ENCODE data around the gene FAM76A. TPM values are rescaled to one million over a fixed set of nuclear protein-coding genes. Genes with fewer than 3 reads are reported as not detected.
"Not testable (repeated sequence)": the region's sequence is repeated elsewhere in the genome, so short reads cannot be mapped to it uniquely, and the experiment has no call there.

The FAM76A gene
- polyA plus RNA-seq, 1 experiment = 4.9 TPM

GRCh38 chr1:27773826-27774445 lies 48.2 kb downstream of the FAM76A start:
- CTCF ChIA-PET = interaction anchor here (1.1 kb wide), 1 partner anchor 105 kb away, joined by 3 read pairs; no protein-coding TSS in a partner anchor
- no peaks in the 10 kb centered on the region for H3K27me3 ChIP-seq (ENCODE audit: control insufficient read depth, insufficient read depth, low read length)
- TF ChIP-seq CTCF (IDR thresholded peaks at IDR 0.05; ENCODE audit: low read depth, low read length) = no peak
- no peak for DNase-seq (ENCODE audit: low read depth, low spot score)
- POLR2A ChIA-PET = interaction anchor here (1.6 to 2.2 kb wide), 4 partner anchors 11 to 102 kb away, joined by 5 to 27 read pairs (median 15); partner anchors contain the start of genes FAM76A, IFI6 and PPP1R8
- peak overlapping the region; percentile 99 for H3K4me3 ChIP-seq (ENCODE audit: low read depth, low read length)
- peak overlapping the region; percentile 79 for H3K27ac ChIP-seq (ENCODE audit: low read depth, low read length)
- H3K9me3 ChIP-seq (ENCODE audit: control insufficient read depth, insufficient read depth, low read length) = no peaks in the 10 kb centered on the region; the same call in 1 of the 2 replicates

GRCh38 chr1:27774654-27775053 lies 48.9 kb downstream of the FAM76A start:
- H3K27ac ChIP-seq (ENCODE audit: low read depth, low read length) = peak overlapping the region; percentile 21
- ChIA-PET CTCF (interaction anchor here (0.9 to 1.1 kb wide), 2 partner anchors 105 to 112 kb away, joined by 3 read pairs; no protein-coding TSS in a partner anchor), POLR2A (interaction anchor here (0.6 to 2.2 kb wide), 2 partner anchors 49 to 756 kb away, joined by 5 to 25 read pairs; partner anchors contain the start of gene FAM76A)
- H3K9me3 ChIP-seq (ENCODE audit: control insufficient read depth, insufficient read depth, low read length) = no peaks in the 10 kb centered on the region; the same call in 1 of the 2 replicates
- DNase-seq (ENCODE audit: low read depth, low spot score) = no peak
- H3K4me3 ChIP-seq (ENCODE audit: low read depth, low read length) = peak overlapping the region; percentile 99
- H3K27me3 ChIP-seq (ENCODE audit: control insufficient read depth, insufficient read depth, low read length) = no peaks in the 10 kb centered on the region
- TF ChIP-seq CTCF (IDR thresholded peaks at IDR 0.05; ENCODE audit: low read depth, low read length) = no peak

- H3K9me3 ChIP-seq (ENCODE audit: control insufficient read depth, insufficient read depth, low read length); DNase-seq (ENCODE audit: low read depth, low spot score); H3K27me3 ChIP-seq (ENCODE audit: control insufficient read depth, insufficient read depth, low read length); H3K27ac ChIP-seq (ENCODE audit: low read depth, low read length); H3K4me3 ChIP-seq (ENCODE audit: low read depth, low read length): not testable (repeated sequence)
- CTCF ChIA-PET = interaction anchor here (0.9 kb wide), 1 partner anchor 112 kb away, joined by 3 read pairs; no protein-coding TSS in a partner anchor
- POLR2A ChIA-PET = interaction anchor here (0.6 kb wide), 1 partner anchor 756 kb away, joined by 5 read pairs; no protein-coding TSS in a partner anchor
These were observed 49.6 kb downstream of the FAM76A start for GRCh38 chr1:27775336-27775735.

- H3K27me3 ChIP-seq (ENCODE audit: control insufficient read depth, insufficient read depth, low read length); POLR2A ChIA-PET; H3K4me3 ChIP-seq (ENCODE audit: low read depth, low read length); H3K9me3 ChIP-seq (ENCODE audit: control insufficient read depth, insufficient read depth, low read length); DNase-seq (ENCODE audit: low read depth, low spot score); H3K27ac ChIP-seq (ENCODE audit: low read depth, low read length): not testable (repeated sequence)
- CTCF ChIA-PET = interaction anchor here (0.9 kb wide), 1 partner anchor 107 kb away, joined by 4 read pairs; no protein-coding TSS in a partner anchor
These were observed 50.5 kb downstream of the FAM76A start for GRCh38 chr1:27776276-27776675.

GRCh38 chr1:27778056-27778455 lies 52.3 kb downstream of the FAM76A start:
- no peak overlapping the region for H3K4me3 ChIP-seq (ENCODE audit: low read depth, low read length)
- TF ChIP-seq CTCF (IDR thresholded peaks at IDR 0.05; ENCODE audit: low read depth, low read length) = no peak
- H3K9me3 ChIP-seq (ENCODE audit: control insufficient read depth, insufficient read depth, low read length) = no peaks in the 10 kb centered on the region; the same call in 1 of the 2 replicates
- no peaks in the 10 kb centered on the region for H3K27me3 ChIP-seq (ENCODE audit: control insufficient read depth, insufficient read depth, low read length)
- no peak for DNase-seq (ENCODE audit: low read depth, low spot score)
- ChIA-PET POLR2A (no interaction called here), CTCF (interaction anchor here (1.0 kb wide), 1 partner anchor 109 kb away, joined by 4 read pairs; no protein-coding TSS in a partner anchor)
- no peak overlapping the region for H3K27ac ChIP-seq (ENCODE audit: low read depth, low read length)

- H3K4me3 ChIP-seq (ENCODE audit: low read depth, low read length) = no peak overlapping the region
- H3K9me3 ChIP-seq (ENCODE audit: control insufficient read depth, insufficient read depth, low read length) = no peaks in the 10 kb centered on the region
- DNase-seq (ENCODE audit: low read depth, low spot score) = no peak
- ChIA-PET CTCF (no interaction called here), POLR2A (no interaction called here)
- H3K27ac ChIP-seq (ENCODE audit: low read depth, low read length) = no peak overlapping the region
- no peak for TF ChIP-seq CTCF (IDR thresholded peaks at IDR 0.05; ENCODE audit: low read depth, low read length)
- no peaks in the 10 kb centered on the region for H3K27me3 ChIP-seq (ENCODE audit: control insufficient read depth, insufficient read depth, low read length)
These were observed 53.4 kb downstream of the FAM76A start for GRCh38 chr1:27779122-27779521.
